ENCODE measurements around the gene TMEM116.
"Not testable (repeated sequence)": the region's sequence is repeated elsewhere in the genome, so short reads cannot be mapped to it uniquely, and the experiment has no call there.

- TF ChIP-seq KDM1A (IDR thresholded peaks at IDR 0.05; ENCODE audit: borderline replicate concordance); PKNOX1 (IDR thresholded peaks at IDR 0.05); YY1 (IDR thresholded peaks at IDR 0.05; ENCODE audit: low read depth, low read length); CTCF (IDR thresholded peaks at IDR 0.05 in 2 of 3, conservative IDR thresholded peaks at IDR 0.05 in 1 of 3; ENCODE audit: control insufficient read depth in 2 of 3, extremely low read depth in 1 of 3, insufficient read depth in 1 of 3, low read depth in 3 of 3, low read length in 3 of 3); POLR2A (IDR thresholded peaks at IDR 0.05; ENCODE audit: low read depth, low read length); RCOR1 (conservative IDR thresholded peaks at IDR 0.05; ENCODE audit: low read depth, low read length); CHD2 (IDR thresholded peaks at IDR 0.05; ENCODE audit: borderline replicate concordance, low read depth, low read length); EP300 (IDR thresholded peaks at IDR 0.05; ENCODE audit: borderline replicate concordance in 1 of 2, control insufficient read depth in 1 of 2, low read depth in 2 of 2, low read length in 2 of 2): not testable (repeated sequence)
Observed at GRCh38 chr12:111959518-111959917, 53.4 kb downstream of the TMEM116 start.

Measured in GM12878 (cell line).